NK-92 (cell line): ENCODE measurements around the gene ANKRD40.

ENCODE experiments used
- DNase-seq: peaks from one replicate; lab custom pipeline; 2025; ENCODE audit not compliant: unreplicated experiment; lab: John Stamatoyannopoulos, UW

ANKRD40 gene

GRCh38 chr17:50672831-50673551 lies 34.7 kb downstream of the ANKRD40 start:
- no peak for DNase-seq

DNA sequence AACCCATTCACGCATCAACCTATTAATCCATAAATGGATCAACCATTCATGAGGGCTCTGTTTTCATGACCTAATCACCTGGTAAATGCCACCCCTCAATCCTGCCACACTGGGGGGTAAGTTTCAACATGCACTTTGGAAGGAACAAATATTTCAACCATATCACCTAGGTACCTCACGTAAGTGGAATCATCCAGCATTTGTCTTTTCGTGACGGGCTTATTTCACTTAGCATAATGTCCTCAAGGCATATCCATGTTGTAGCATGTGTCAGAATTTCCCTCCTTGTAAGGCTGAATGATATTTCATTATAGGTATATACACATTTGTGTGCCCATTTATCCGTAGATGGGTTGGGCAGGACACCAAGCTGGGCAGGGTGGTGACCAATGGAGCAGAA lies 35.6 kb downstream of the ANKRD40 start:
- DNase-seq: no peak

DNA sequence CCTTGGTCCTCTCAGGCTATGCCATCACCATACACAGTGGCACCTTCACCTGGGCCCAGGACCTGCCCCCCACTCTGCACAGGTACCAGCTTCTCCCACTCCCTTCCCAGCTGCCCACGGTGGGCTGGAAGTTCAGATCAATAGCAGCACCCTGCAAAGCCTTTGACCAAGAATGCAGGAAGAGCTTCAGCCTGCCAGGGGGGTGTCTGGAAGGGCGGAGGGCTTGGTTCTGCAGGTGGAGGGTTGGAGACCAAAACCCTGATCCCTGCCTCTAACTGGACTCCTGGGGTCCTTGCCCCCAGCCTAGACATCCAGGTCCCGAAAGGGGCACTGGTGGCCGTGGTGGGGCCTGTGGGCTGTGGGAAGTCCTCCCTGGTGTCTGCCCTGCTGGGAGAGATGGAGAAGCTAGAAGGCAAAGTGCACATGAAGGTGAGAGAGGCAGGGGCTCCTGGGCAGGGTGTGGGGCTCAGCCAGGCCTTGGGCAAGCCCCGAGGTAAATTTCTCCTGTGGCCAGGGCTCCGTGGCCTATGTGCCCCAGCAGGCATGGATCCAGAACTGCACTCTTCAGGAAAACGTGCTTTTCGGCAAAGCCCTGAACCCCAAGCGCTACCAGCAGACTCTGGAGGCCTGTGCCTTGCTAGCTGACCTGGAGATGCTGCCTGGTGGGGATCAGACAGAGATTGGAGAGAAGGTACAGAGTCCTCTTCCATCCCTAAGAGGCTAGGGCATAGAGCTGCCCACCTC lies 38.7 kb downstream of the ANKRD40 start:
- DNase-seq: no peak

DNA sequence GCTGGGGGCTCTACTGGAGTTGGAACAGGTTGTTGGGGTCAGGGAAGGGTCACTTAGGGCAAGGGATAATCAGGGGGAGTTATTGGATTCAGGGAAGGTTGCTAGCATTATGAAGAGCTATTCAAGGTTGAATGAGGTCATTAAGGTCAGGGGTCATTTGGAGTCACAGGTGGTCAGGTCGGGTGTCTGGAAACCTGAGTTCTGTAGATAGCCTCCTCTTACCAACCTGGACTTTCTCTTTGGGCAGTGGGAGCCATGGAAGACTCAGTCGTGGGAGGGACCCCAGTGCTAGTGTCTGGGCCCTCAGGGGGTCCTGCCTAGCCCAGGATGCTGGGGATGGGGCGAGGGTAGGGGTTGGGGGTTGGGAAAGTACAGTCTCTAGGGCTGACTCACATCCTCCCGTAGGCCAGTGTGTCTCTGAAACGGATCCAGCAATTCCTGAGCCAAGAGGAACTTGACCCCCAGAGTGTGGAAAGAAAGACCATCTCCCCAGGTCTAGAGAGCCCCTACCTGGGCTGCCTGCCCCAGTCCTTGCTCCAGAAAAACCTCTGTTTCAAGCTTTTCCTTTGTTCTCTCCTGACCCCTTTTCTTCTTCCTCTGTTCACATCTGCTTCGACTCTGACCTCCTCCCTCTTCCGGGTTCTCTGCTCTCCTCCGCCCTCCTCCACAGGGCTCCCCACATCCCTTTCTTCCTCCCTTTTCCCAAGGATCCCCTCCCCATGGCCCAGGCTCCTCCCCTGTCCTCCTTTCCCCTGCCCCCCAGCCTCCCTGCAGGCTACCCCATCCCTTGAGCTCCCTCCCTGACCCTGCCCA lies 39.5 kb downstream of the ANKRD40 start:
- DNase-seq: no peak

- no peak for DNase-seq
These were observed 40.3 kb downstream of the ANKRD40 start for GRCh38 chr17:50667259-50668024.

DNA sequence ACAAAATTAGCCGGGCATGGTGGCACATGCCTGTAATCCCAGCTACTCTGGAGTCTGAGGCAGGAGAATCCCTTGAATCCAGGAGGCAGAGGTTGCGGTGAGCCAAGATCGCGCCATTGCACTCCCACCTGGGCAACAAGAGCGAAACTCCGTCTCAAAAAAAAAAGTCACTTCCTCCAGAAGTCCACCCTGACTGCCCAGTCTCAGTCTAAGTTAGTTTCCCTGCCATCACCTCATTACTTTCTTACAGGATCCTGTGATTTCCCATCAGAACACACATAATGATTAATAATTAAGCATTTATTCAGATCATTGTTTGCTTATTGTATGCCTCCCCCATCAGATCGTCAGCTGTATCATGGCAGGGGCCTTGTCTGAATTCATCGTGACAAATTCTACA lies 41.4 kb downstream of the ANKRD40 start:
- DNase-seq: no peak

- no peak for DNase-seq
These were observed 41.9 kb downstream of the ANKRD40 start for GRCh38 chr17:50665838-50666237.

DNA sequence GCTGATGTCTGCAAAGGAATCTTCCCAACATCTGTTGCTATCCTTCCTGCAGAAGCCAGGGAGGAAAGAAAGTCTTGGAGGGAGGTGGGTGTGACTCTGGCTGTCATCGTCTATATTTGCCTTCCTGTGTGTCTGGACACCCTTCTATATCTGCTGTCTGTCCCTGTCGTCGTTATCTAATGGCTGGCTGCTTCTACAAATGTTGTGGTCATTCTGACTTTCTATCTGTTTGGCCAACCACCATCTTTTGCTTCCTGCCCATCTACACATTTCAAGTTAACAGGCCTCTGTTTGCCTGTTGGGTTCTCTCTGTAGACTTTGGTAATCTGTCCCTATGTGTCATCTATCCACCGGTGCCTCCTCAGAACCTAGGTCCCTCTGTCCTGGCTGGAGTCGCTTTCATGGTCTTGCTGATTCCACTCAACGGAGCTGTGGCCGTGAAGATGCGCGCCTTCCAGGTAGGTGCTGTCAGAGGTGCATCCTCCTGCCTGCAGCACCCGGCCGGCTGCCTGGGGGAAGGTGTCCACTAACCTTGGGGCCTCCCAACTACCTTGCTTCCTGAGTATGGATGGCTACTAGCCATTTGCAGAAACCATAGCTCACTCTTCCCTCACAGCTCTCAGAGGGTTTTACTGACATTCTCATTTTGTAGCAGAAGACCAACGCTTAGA lies 42.8 kb downstream of the ANKRD40 start:
- no peak for DNase-seq

DNA sequence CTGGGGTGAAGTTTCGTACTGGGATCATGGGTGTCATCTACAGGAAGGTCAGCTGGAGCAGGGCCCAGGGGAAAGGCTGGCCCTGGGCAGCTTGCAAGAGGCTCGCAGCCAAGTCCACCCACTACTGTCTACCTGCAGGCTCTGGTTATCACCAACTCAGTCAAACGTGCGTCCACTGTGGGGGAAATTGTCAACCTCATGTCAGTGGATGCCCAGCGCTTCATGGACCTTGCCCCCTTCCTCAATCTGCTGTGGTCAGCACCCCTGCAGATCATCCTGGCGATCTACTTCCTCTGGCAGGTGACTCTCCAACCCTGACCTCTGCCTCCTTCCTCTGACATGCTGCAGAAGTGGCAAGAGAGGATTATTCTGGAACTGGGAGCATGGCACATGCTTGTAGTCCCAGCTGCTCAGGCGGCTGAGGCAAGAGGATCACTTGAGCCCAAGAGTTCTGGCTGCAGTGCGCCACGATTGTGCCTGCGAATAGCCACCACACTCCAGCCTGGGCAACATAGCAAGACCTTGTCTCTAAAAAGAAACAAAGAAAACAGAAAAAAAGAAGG lies 43.8 kb downstream of the ANKRD40 start:
- DNase-seq: no peak

DNA sequence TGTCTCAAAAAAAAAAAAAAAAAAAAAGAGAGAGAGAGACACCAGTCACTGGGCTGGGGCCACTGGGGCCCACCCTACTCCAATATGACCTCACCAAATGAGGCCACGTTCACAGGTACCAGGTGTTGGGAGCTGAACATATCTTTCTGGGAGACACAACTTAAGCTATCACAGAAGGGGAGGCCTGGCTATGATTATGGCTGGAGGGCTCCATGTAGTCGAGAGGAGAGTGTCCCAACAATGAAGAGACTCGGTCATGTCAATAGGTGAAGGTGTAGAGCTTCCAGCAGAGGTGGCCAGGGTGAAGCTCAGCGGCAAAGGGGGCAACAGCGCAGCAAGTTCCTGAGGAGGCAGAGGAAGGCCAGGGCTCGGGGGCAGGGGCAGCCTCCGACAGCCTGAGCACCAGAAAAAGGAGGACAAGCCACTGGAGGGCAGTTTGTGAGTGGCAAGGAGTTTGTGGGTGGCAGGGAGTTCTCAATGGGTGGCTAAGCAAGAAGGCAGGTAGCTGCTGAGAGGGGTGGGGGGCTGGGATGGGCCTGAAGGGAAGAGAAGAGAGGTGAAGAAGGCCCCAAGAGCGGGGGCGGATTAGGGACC lies 45.0 kb downstream of the ANKRD40 start:
- no peak for DNase-seq

DNA sequence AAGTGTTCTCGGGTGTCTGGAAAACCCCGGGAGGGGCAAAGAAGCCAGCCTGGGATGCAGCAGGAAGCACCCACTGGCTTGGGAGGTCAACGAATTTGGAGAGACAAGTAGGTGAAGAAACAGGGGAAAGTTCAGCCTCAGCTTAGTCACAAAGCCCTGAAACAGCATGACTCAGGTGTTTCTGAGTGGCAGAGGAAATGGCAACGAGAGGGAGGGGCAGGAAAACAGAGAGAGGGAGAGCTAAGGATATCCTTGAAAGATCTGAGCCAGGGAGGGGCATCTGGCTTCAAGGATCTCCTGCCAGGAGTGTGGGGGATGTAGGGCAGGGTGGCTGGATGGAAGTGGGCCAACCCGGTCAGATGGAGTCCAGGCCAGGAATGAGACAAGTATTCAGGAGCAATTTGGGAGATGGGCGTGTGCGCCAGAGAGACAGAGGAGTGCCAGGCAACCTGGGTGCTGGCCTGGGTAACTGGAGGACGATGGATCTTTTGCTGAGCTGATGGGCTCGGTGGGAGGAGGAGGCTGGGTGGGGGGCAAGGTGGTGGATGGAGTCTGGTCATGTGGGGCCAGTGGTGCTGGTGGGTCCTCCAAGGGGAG lies 45.8 kb downstream of the ANKRD40 start:
- no peak for DNase-seq

DNA sequence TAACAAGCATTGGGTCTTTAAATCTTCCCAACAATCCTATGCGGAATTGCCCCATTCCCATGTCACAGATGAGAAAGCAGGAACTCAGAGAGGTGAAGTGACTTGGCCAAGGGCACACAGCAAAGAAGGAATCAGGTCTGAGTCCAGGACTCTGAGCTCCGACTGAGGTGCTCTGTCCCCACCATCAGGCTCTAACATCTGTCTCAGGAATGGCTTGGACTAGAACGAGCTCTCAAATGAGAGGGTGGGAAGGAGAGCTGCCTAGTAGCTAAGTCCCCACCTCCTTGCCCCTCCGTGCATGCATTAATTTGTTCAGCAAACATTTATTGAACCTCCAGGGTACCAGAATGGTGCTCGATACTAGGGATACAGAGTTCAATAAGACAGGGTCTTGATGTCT lies 46.4 kb downstream of the ANKRD40 start:
- no peak for DNase-seq

GRCh38 chr17:50660887-50661345 lies 46.8 kb downstream of the ANKRD40 start:
- no peak for DNase-seq

GRCh38 chr17:50660042-50660886 lies 47.5 kb downstream of the ANKRD40 start:
- DNase-seq: no peak

GRCh38 chr17:50659179-50659578 lies 48.5 kb downstream of the ANKRD40 start:
- no peak for DNase-seq

DNA sequence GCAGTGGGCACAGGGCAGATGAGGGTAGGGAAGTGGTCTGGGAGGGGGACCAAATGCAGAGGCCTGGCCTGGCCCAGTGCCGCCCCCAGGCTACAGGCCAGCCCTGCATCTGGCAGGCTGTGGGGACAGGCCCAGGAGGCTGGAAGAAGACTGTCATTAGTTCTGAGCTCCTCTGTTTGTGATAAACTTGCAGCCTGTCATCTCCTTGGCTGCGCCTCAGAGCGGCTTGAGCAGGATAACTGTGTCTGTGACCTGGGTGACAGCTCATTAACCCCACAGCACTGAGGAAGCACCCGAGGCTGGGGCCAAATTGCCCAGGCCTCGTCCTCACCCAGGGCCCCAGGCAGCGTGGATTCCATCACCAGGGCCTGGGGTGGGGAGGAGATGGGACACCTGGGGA lies 49.1 kb downstream of the ANKRD40 start:
- no peak for DNase-seq

- DNase-seq: no peak
These were observed 50.1 kb downstream of the ANKRD40 start for GRCh38 chr17:50657627-50658026.

- DNase-seq: no peak
These were observed 50.7 kb downstream of the ANKRD40 start for GRCh38 chr17:50657054-50657453.
